Measurements from ENCODE around the gene LIPG.

DNA sequence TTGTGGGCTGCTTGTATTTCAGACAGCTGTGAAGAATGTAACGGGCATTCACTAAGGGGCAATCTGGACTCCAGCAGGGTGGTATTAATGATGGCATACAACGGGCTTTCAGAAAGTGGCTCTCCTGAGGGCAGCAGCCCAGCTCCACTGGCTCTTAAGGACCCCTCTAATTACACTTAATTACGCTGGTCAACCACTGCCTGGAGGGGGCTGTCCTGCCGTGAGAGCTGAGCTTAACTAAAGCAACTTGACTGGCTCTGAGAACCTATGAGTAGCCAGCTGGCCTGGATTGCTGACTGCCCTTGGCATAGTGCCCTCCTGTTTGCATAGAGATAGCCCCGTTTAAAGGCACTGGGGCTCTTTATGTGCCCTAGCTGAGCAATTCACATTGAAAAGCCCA lies 3.8 kb downstream of the LIPG start:
- TF ChIP-seq, protein P1, sequence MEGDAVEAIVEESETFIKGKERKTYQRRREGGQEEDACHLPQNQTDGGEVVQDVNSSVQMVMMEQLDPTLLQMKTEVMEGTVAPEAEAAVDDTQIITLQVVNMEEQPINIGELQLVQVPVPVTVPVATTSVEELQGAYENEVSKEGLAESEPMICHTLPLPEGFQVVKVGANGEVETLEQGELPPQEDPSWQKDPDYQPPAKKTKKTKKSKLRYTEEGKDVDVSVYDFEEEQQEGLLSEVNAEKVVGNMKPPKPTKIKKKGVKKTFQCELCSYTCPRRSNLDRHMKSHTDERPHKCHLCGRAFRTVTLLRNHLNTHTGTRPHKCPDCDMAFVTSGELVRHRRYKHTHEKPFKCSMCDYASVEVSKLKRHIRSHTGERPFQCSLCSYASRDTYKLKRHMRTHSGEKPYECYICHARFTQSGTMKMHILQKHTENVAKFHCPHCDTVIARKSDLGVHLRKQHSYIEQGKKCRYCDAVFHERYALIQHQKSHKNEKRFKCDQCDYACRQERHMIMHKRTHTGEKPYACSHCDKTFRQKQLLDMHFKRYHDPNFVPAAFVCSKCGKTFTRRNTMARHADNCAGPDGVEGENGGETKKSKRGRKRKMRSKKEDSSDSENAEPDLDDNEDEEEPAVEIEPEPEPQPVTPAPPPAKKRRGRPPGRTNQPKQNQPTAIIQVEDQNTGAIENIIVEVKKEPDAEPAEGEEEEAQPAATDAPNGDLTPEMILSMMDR (tag by site-specific recombination; IDR thresholded peaks at IDR 0.05): no peak
- TF ChIP-seq KLF9 (tag by site-specific recombination; IDR thresholded peaks at IDR 0.05; ENCODE audit: low read depth): no peak
- TF ChIP-seq ZNF114 (tag by site-specific recombination; IDR thresholded peaks at IDR 0.05): no peak
- TF ChIP-seq ZNF16 (tag by site-specific recombination; IDR thresholded peaks at IDR 0.05; ENCODE audit: low read depth): no peak
- no peak for TF ChIP-seq ZNF292 (tag by site-specific recombination; IDR thresholded peaks at IDR 0.05; ENCODE audit: borderline replicate concordance, low read depth)
- TF ChIP-seq, protein P2, sequence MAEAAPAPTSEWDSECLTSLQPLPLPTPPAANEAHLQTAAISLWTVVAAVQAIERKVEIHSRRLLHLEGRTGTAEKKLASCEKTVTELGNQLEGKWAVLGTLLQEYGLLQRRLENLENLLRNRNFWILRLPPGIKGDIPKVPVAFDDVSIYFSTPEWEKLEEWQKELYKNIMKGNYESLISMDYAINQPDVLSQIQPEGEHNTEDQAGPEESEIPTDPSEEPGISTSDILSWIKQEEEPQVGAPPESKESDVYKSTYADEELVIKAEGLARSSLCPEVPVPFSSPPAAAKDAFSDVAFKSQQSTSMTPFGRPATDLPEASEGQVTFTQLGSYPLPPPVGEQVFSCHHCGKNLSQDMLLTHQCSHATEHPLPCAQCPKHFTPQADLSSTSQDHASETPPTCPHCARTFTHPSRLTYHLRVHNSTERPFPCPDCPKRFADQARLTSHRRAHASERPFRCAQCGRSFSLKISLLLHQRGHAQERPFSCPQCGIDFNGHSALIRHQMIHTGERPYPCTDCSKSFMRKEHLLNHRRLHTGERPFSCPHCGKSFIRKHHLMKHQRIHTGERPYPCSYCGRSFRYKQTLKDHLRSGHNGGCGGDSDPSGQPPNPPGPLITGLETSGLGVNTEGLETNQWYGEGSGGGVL (tag by site-specific recombination; IDR thresholded peaks at IDR 0.05): no peak
- TF ChIP-seq, protein P3, sequence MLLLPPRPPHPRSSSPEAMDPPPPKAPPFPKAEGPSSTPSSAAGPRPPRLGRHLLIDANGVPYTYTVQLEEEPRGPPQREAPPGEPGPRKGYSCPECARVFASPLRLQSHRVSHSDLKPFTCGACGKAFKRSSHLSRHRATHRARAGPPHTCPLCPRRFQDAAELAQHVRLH (tag by site-specific recombination; IDR thresholded peaks at IDR 0.05): no peak
- no peak for TF ChIP-seq ZNF157 (tag by site-specific recombination; IDR thresholded peaks at IDR 0.05)
- no peak for TF ChIP-seq ZNF660 (tag by site-specific recombination; IDR thresholded peaks at IDR 0.05)
- no peak for TF ChIP-seq BCL11A (tag by site-specific recombination; IDR thresholded peaks at IDR 0.05; ENCODE audit: low read depth)
- TF ChIP-seq, protein P4, sequence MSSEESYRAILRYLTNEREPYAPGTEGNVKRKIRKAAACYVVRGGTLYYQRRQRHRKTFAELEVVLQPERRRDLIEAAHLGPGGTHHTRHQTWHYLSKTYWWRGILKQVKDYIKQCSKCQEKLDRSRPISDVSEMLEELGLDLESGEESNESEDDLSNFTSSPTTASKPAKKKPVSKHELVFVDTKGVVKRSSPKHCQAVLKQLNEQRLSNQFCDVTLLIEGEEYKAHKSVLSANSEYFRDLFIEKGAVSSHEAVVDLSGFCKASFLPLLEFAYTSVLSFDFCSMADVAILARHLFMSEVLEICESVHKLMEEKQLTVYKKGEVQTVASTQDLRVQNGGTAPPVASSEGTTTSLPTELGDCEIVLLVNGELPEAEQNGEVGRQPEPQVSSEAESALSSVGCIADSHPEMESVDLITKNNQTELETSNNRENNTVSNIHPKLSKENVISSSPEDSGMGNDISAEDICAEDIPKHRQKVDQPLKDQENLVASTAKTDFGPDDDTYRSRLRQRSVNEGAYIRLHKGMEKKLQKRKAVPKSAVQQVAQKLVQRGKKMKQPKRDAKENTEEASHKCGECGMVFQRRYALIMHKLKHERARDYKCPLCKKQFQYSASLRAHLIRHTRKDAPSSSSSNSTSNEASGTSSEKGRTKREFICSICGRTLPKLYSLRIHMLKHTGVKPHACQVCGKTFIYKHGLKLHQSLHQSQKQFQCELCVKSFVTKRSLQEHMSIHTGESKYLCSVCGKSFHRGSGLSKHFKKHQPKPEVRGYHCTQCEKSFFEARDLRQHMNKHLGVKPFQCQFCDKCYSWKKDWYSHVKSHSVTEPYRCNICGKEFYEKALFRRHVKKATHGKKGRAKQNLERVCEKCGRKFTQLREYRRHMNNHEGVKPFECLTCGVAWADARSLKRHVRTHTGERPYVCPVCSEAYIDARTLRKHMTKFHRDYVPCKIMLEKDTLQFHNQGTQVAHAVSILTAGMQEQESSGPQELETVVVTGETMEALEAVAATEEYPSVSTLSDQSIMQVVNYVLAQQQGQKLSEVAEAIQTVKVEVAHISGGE (tag by site-specific recombination; conservative IDR thresholded peaks at IDR 0.05; ENCODE audit: low read depth): no peak
- TF ChIP-seq, protein P5, sequence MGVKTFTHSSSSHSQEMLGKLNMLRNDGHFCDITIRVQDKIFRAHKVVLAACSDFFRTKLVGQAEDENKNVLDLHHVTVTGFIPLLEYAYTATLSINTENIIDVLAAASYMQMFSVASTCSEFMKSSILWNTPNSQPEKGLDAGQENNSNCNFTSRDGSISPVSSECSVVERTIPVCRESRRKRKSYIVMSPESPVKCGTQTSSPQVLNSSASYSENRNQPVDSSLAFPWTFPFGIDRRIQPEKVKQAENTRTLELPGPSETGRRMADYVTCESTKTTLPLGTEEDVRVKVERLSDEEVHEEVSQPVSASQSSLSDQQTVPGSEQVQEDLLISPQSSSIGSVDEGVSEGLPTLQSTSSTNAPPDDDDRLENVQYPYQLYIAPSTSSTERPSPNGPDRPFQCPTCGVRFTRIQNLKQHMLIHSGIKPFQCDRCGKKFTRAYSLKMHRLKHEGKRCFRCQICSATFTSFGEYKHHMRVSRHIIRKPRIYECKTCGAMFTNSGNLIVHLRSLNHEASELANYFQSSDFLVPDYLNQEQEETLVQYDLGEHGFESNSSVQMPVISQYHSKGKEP (tag by site-specific recombination; IDR thresholded peaks at IDR 0.05): no peak
